GM19467 (cell line): ENCODE data around the gene CCDC91.

Experiments used
- ATAC-seq: cut with Tn5 transposase; IDR thresholded peaks from one replicate; pipeline ENCODE4 v1.9.1; 2021; ENCODE audit warnings: mild to moderate bottlenecking, moderate library complexity; ENCODE audit not compliant: unreplicated experiment

CCDC91 gene

GRCh38 chr12:28574746-28575592 is 384.7 kb downstream of the CCDC91 start:
- no peak for ATAC-seq

GRCh38 chr12:28575593-28576205 is 385.4 kb downstream of the CCDC91 start:
- no peak for ATAC-seq

- no peak for ATAC-seq
These were observed 388.1 kb downstream of the CCDC91 start for GRCh38 chr12:28578361-28578760.

- ATAC-seq = no peak
These were observed 388.6 kb downstream of the CCDC91 start for GRCh38 chr12:28578833-28579252.

- no peak for ATAC-seq
These were observed 392.6 kb downstream of the CCDC91 start for GRCh38 chr12:28582672-28583376.

- no peak for ATAC-seq
These were observed 393.5 kb downstream of the CCDC91 start for GRCh38 chr12:28583701-28584261.

- ATAC-seq = no peak
These were observed 394.9 kb downstream of the CCDC91 start for GRCh38 chr12:28585146-28585545.

GRCh38 chr12:28586481-28586880 is 396.2 kb downstream of the CCDC91 start:
- no peak for ATAC-seq

GRCh38 chr12:28591831-28592230 is 401.6 kb downstream of the CCDC91 start:
- no peak for ATAC-seq
